H1 (cell line): ENCODE results near the gene PCDHGA7. TPM values are rescaled to one million over a fixed set of nuclear protein-coding genes. Genes with fewer than 3 reads are reported as not detected.

Experiments used
- CTCF ChIA-PET: fragments of 300-600 bp; sonication (Branson Sonifier 250); formaldehyde crosslinking; loops from one replicate; lab custom pipeline; 2021; ENCODE audit not compliant: partially characterized antibody; lab: Charles Lee
- POLR2A ChIA-PET: fragments of 300-600 bp; sonication (Branson Sonifier 250); formaldehyde crosslinking; loops from one replicate; lab custom pipeline; 2021; ENCODE audit warnings: inconsistent platforms; ENCODE audit not compliant: partially characterized antibody; lab: Charles Lee
- DNase-seq, 2 experiments: peaks; one replicate each; pipeline versions ENCODE4 v3.0.0 to v3.0.0-alpha.2; 2010 to 2022; ENCODE audit warnings: low spot score in 2 of 2, low read depth in 1 of 2, mixed read lengths in 1 of 2
- FAIRE-seq: peaks from 2 replicates; lab custom pipeline; 2011; peaks lifted over from hg19 to GRCh38; lab: Jason Lieb, UNC
- H2AFZ ChIP-seq: 2 replicates; pipeline ENCODE4 v1.8.1; 2012; ENCODE audit warnings: low read length, inconsistent platforms
- H2AK5ac ChIP-seq: 2 replicates; pipeline ENCODE4 v1.6.1; 2013; ENCODE audit warnings: low read depth, low read length
- H2BK120ac ChIP-seq: replicated peaks from 2 replicates; pipeline ENCODE3; 2013; ENCODE audit warnings: low read depth, low read length, inconsistent platforms
- H2BK12ac ChIP-seq: 2 replicates; pipeline ENCODE4 v1.6.1; 2013; ENCODE audit warnings: low read depth, low read length
- H2BK15ac ChIP-seq: 2 replicates; pipeline ENCODE4 v1.6.1; 2013; ENCODE audit warnings: low read length
- H2BK20ac ChIP-seq: 2 replicates; pipeline ENCODE4 v1.6.1; 2013; ENCODE audit warnings: low read length
- H2BK5ac ChIP-seq: 2 replicates; pipeline ENCODE4 v1.6.1; 2013; ENCODE audit warnings: low read depth, low read length
- H3K14ac ChIP-seq: 2 replicates; pipeline ENCODE4 v1.6.1; 2013; ENCODE audit warnings: inconsistent platforms; ENCODE audit not compliant: insufficient read length
- H3K18ac ChIP-seq: 2 replicates; pipeline ENCODE4 v1.6.1; 2013; ENCODE audit warnings: low read length; ENCODE audit errors: extremely low read depth
- H3K23ac ChIP-seq: 2 replicates; pipeline ENCODE4 v1.6.1; 2013; ENCODE audit warnings: inconsistent platforms; ENCODE audit not compliant: insufficient read length
- H3K23me2 ChIP-seq: 2 replicates; pipeline ENCODE4 v1.6.1; 2013; ENCODE audit warnings: low read depth, low read length
- H3K27ac ChIP-seq: 2 replicates; pipeline ENCODE4 v1.6.1; 2011; ENCODE audit warnings: low read depth, low read length, inconsistent platforms
- H3K27me3 ChIP-seq, 4 experiments: replicated peaks in 1 of 4; 1 replicate in 1 of 4; 2 replicates in 3 of 4; pipeline versions ENCODE4 v1.6.1 to v1.8.1; 2011 to 2013; ENCODE audit warnings: low read length in 3 of 4, mild to moderate bottlenecking in 3 of 4, inconsistent platforms in 2 of 4, mixed read lengths in 2 of 4, moderate library complexity in 1 of 4; ENCODE audit not compliant: control insufficient read depth in 3 of 4, insufficient read depth in 3 of 4; ENCODE audit errors: extremely low read depth in 1 of 4
- H3K36me3 ChIP-seq, 4 experiments: 2 replicates each; pipeline versions ENCODE4 v1.6.1 to v1.8.1; 2011 to 2013; ENCODE audit warnings: mild to moderate bottlenecking in 4 of 4, low read length in 3 of 4, moderate library complexity in 2 of 4, control low read depth in 1 of 4, inconsistent platforms in 1 of 4; ENCODE audit not compliant: insufficient read depth in 4 of 4, control insufficient read depth in 2 of 4
- H3K4ac ChIP-seq: replicated peaks from 2 replicates; pipeline ENCODE3; 2013; ENCODE audit warnings: low read length, low read depth, mixed read lengths, inconsistent platforms; ENCODE audit not compliant: insufficient read length
- H3K4me1 ChIP-seq, 4 experiments: replicated peaks in 1 of 4; 1 replicate in 1 of 4; 2 replicates in 3 of 4; pipeline versions ENCODE4 v1.6.1 to v1.8.1; 2011 to 2013; ENCODE audit warnings: low read length in 3 of 4, inconsistent platforms in 2 of 4, mixed read lengths in 1 of 4; ENCODE audit not compliant: insufficient read depth in 4 of 4, control insufficient read depth in 3 of 4
- H3K4me2 ChIP-seq, 2 experiments: 2 replicates each; pipeline versions ENCODE4 v1.6.1 to v1.8.1; 2011 to 2013; ENCODE audit warnings: low read depth in 2 of 2, low read length in 2 of 2, control low read depth in 1 of 2, inconsistent platforms in 1 of 2, mild to moderate bottlenecking in 1 of 2; ENCODE audit not compliant: insufficient read depth in 1 of 2
- H3K4me3 ChIP-seq, 4 experiments: fragments of 200-600, 300-600 bp in 1 of 4; sonication (generic), shearing (Covaris generic), sonication (Bioruptor Twin) in 1 of 4; 2 replicates each; pipeline versions ENCODE4 v1.5.1 to v1.8.1; 2011 to 2016; ENCODE audit warnings: low read length in 4 of 4, low read depth in 3 of 4, control low read depth in 2 of 4, inconsistent platforms in 2 of 4, mild to moderate bottlenecking in 2 of 4, mixed read lengths in 1 of 4, moderate library complexity in 1 of 4; ENCODE audit not compliant: insufficient read depth in 2 of 4; ENCODE audit errors: extremely low read depth in 1 of 4
- H3K56ac ChIP-seq: replicated peaks from 2 replicates; pipeline ENCODE3; 2013; ENCODE audit warnings: low read depth, mild to moderate bottlenecking, mixed read lengths, low read length, inconsistent platforms; ENCODE audit not compliant: insufficient read length
- H3K79me1 ChIP-seq: 2 replicates; pipeline ENCODE4 v1.6.1; 2013; ENCODE audit warnings: low read depth, low read length, control low read depth
- H3K79me2 ChIP-seq, 2 experiments: 2 replicates each; pipeline versions ENCODE4 v1.6.1 to v1.8.1; 2012 to 2013; ENCODE audit warnings: low read length in 2 of 2, mild to moderate bottlenecking in 2 of 2, inconsistent platforms in 1 of 2; ENCODE audit not compliant: insufficient read depth in 2 of 2, control insufficient read depth in 1 of 2
- H3K9ac ChIP-seq, 4 experiments: replicated peaks in 1 of 4; 1 replicate in 1 of 4; 2 replicates in 3 of 4; pipeline versions ENCODE4 v1.6.1 to v1.8.1; 2011 to 2013; ENCODE audit warnings: low read depth in 3 of 4, low read length in 3 of 4, control low read depth in 2 of 4, mild to moderate bottlenecking in 2 of 4, moderate library complexity in 2 of 4, inconsistent platforms in 1 of 4; ENCODE audit errors: extremely low read depth in 1 of 4
- H3K9me3 ChIP-seq, 2 experiments: 2 replicates each; pipeline versions ENCODE4 v1.6.1 to v1.8.1; 2012 to 2013; ENCODE audit warnings: mild to moderate bottlenecking in 2 of 2, moderate library complexity in 2 of 2, control low read depth in 1 of 2, inconsistent platforms in 1 of 2, low read depth in 1 of 2, low read length in 1 of 2, mixed read lengths in 1 of 2; ENCODE audit not compliant: insufficient read depth in 2 of 2
- H4K20me1 ChIP-seq, 2 experiments: replicated peaks in 1 of 2; 2 replicates each; pipeline versions ENCODE3 to v1.8.1; 2011 to 2013; ENCODE audit warnings: inconsistent platforms in 2 of 2, low read length in 2 of 2, mild to moderate bottlenecking in 1 of 2; ENCODE audit not compliant: insufficient read depth in 2 of 2, control insufficient read depth in 1 of 2
- H4K5ac ChIP-seq: 2 replicates; pipeline ENCODE4 v1.6.1; 2013; ENCODE audit warnings: low read length, low read depth, mixed read lengths, inconsistent platforms; ENCODE audit not compliant: insufficient read length
- H4K8ac ChIP-seq: 2 replicates; pipeline ENCODE4 v1.8.0; 2013; ENCODE audit warnings: mild to moderate bottlenecking, moderate library complexity, low read length, inconsistent platforms; ENCODE audit not compliant: insufficient read depth; ENCODE audit errors: extremely low read depth
- H4K91ac ChIP-seq: replicated peaks from 2 replicates; pipeline ENCODE3; 2013; ENCODE audit warnings: low read length, mixed read lengths, inconsistent platforms; ENCODE audit not compliant: insufficient read length
- ATF3 ChIP-seq: IDR thresholded peaks from 2 replicates; pipeline ENCODE4 v1.6.1; 2011; ENCODE audit warnings: low read depth, mild to moderate bottlenecking, low read length; ENCODE audit not compliant: insufficient read depth
- CHD2 ChIP-seq: IDR thresholded peaks from 2 replicates; pipeline ENCODE4 v1.6.1; 2012; ENCODE audit warnings: low read length, improper control_type of control experiment
- HDAC6 ChIP-seq: IDR thresholded peaks from one replicate; pipeline ENCODE4 v1.7.1; 2012; ENCODE audit warnings: low read depth, mild to moderate bottlenecking, inconsistent platforms, low read length, moderate library complexity
- KDM1A ChIP-seq: fragments of 200-600, 300-600 bp; sonication (generic); IDR thresholded peaks from 2 replicates; pipeline ENCODE4 v1.7.1; 2016; ENCODE audit warnings: mild to moderate bottlenecking, low read length, borderline replicate concordance
- POLR2A ChIP-seq, 2 experiments: IDR thresholded peaks; 1 replicate in 1 of 2; 2 replicates in 1 of 2; pipeline ENCODE4 v1.6.1; 2011; ENCODE audit warnings: low read depth in 2 of 2, low read length in 2 of 2, mild to moderate bottlenecking in 2 of 2; ENCODE audit errors: control extremely low read depth in 1 of 2
- RAD21 ChIP-seq, 2 experiments: IDR thresholded peaks in 1 of 2; conservative IDR thresholded peaks in 1 of 2; 2 replicates each; pipeline ENCODE4 v1.6.1; 2011; ENCODE audit warnings: low read depth in 2 of 2, low read length in 2 of 2, improper control_type of control experiment in 1 of 2, inconsistent platforms in 1 of 2, mild to moderate bottlenecking in 1 of 2, moderate library complexity in 1 of 2
- RNF2 ChIP-seq: fragments of 200-900, 300-1000 bp; sonication (generic); IDR thresholded peaks from 2 replicates; pipeline ENCODE4 v1.7.1; 2016; ENCODE audit warnings: borderline replicate concordance, low read depth, mild to moderate bottlenecking, antibody characterized with exemption, low read length; ENCODE audit not compliant: poor library complexity, severe bottlenecking; ENCODE audit errors: missing control alignments
- SIX5 ChIP-seq: IDR thresholded peaks from 2 replicates; pipeline ENCODE4 v1.6.1; 2011; ENCODE audit warnings: mild to moderate bottlenecking, low read depth, low read length
- TEAD4 ChIP-seq: IDR thresholded peaks from 2 replicates; pipeline ENCODE4 v1.6.1; 2012; ENCODE audit warnings: low read depth, low read length, inconsistent platforms, mixed read lengths
- USF2 ChIP-seq: IDR thresholded peaks from 2 replicates; pipeline ENCODE4 v1.6.1; 2011; ENCODE audit warnings: low read length, improper control_type of control experiment
- ZNF274 ChIP-seq: IDR thresholded peaks from 2 replicates; pipeline ENCODE4 v1.7.0; 2012; ENCODE audit warnings: low read length, borderline replicate concordance; ENCODE audit errors: extremely low read depth
- WGBS, 2 experiments: shearing (Covaris generic) in 1 of 2; methylation state at CpG; one replicate each; pipeline versions ENCODE4 v1.1.6 to v1.1.7; 2013 to 2015; ENCODE audit warnings: low lambda C conversion rate in 2 of 2, mixed read lengths in 2 of 2, inconsistent platforms in 1 of 2, low coverage in 1 of 2, missing lambda C conversion rate in 1 of 2; ENCODE audit not compliant: insufficient replicate concordance in 2 of 2, insufficient coverage in 1 of 2, insufficient read length in 1 of 2; ENCODE audit errors: extremely low coverage in 1 of 2, missing lambda C conversion rate in 1 of 2; 5-methylcytosine and 5-hydroxymethylcytosine counted together
- polyA plus RNA-seq, 7 experiments: library from polyadenylated mRNA; depleted of rRNA in 3 of 7; stranded (reverse) in 5 of 7; unstranded in 2 of 7; fragments of >200 nt in 5 of 7; fragments of 200-250 nt in 2 of 7; gene quantifications; 1 replicate in 5 of 7; 2 replicates in 1 of 7; 4 replicates in 1 of 7; pipeline versions ENCODE4 v1.2.1 to v1.2.3, GENCODE V29; 2011 to 2013; ENCODE audit warnings: missing spikeins in 2 of 7, mixed read lengths in 2 of 7
- total RNA-seq: library from RNA; stranded (reverse); fragmentation: NEBNext Ultra II Directional; extraction: Animal tissue kit (Norgen Biotek cat#: 25700); gene quantifications from 2 replicates; pipeline ENCODE4 v1.2.1, GENCODE V29; 2021

PCDHGA7 gene
- total and polyA plus RNA-seq, 2 of the 8 experiments (the other 6 are each of a cell fraction or from before 2014, with no cell fraction given) = 0.39 to 1.1 TPM

DNA sequence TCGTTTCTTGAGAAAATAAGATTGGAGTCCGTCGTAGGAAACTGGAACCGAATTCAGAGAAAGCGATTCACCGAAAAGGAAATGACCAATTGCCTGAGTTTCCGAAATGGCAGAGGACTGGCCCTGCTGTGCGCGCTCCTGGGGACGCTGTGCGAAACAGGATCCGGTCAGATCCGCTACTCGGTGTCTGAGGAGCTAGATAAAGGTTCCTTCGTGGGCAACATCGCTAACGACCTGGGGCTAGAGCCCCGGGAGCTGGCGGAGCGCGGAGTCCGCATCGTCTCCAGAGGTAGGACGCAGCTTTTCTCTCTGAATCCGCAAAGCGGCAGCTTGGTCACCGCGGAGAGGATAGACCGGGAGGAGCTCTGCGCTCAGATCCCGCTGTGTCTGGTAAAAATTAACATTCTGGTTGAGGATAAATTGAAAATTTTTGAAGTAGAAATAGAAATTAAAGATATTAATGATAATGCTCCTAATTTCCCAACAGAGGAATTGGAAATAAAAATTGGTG is 38.5 kb upstream of the PCDHGA7 start:
- H3K4me1 ChIP-seq = no peaks in the 10 kb centered on the region
- no peak overlapping the region for H3K56ac ChIP-seq
- no peak overlapping the region for H2BK15ac ChIP-seq
- no peak overlapping the region for H2BK5ac ChIP-seq
- H2BK20ac ChIP-seq = no peak overlapping the region
- peak overlapping the region; percentile 11; the same call in 1 of the 2 replicates for H2AFZ ChIP-seq
- TF ChIP-seq HDAC6 (no peak), RNF2 (no peak), TEAD4 (no peak), CHD2 (no peak), RAD21 (IDR thresholded peaks at IDR 0.05 in 1 of 2, conservative IDR thresholded peaks at IDR 0.05 in 1 of 2; ENCODE audit: low read depth in 2 of 2, low read length in 2 of 2) (no peak), POLR2A (IDR thresholded peaks at IDR 0.05; ENCODE audit: control extremely low read depth in 1 of 2, low read depth in 2 of 2, low read length in 2 of 2) (no peak), USF2 (no peak), ATF3 (no peak), KDM1A (no peak), SIX5 (no peak), ZNF274 (no peak)
- no peak overlapping the region for H2AK5ac ChIP-seq
- H4K20me1 ChIP-seq = no peaks in the 10 kb centered on the region
- POLR2A ChIA-PET = interaction anchor here (1.0 kb wide), 2 partner anchors 69 to 170 kb away, joined by 3 read pairs; partner anchors contain the start of gene PCDHGA10
- H3K27ac ChIP-seq = no peak overlapping the region
- H3K79me2 ChIP-seq = no peaks in the 10 kb centered on the region
- no peak overlapping the region; the same call in 1 of the 2 replicates for H4K8ac ChIP-seq
- no peak overlapping the region for H2BK12ac ChIP-seq
- no peak overlapping the region for H2BK120ac ChIP-seq
- FAIRE-seq (no peak), DNase-seq (no peak)
- no peak overlapping the region; a peak in 1 of 8 replicates for H3K4me3 ChIP-seq
- H3K9ac ChIP-seq = no peak overlapping the region
- no peaks in the 10 kb centered on the region; a peak in 2 of 8 replicates for H3K36me3 ChIP-seq
- CTCF ChIA-PET = interaction anchor here (0.7 to 4.8 kb wide), 49 partner anchors 9 to 223 kb away, joined by 3 to 21 read pairs (median 5); partner anchors contain the start of genes PCDHB10, PCDHB14, PCDHB15 and PCDHB4
- no peak overlapping the region for H4K91ac ChIP-seq
- H3K23me2 ChIP-seq = no peaks in the 10 kb centered on the region
- H3K23ac ChIP-seq = no peak overlapping the region
- H3K79me1 ChIP-seq = no peaks in the 10 kb centered on the region
- no peaks in the 10 kb centered on the region for H3K27me3 ChIP-seq
- no peak overlapping the region for H3K18ac ChIP-seq
- no peak overlapping the region for H3K4me2 ChIP-seq
- H4K5ac ChIP-seq = no peak overlapping the region
- no peak overlapping the region for H3K4ac ChIP-seq
- H3K14ac ChIP-seq = no peak overlapping the region
- 93% methylated on average over 31 of the region's 31 CpGs; no CpG with 5 or more reads in 1 of the 2 experiments for WGBS, 2 experiments
- peaks cover 30 to 41% of the 10 kb centered on the region in 2 experiments; a peak in 3 of 4 replicates for H3K9me3 ChIP-seq
